ENCODE results near the gene SEPTIN10. TPM values are rescaled to one million over a fixed set of nuclear protein-coding genes. Genes with fewer than 3 reads are reported as not detected.

The SEPTIN10 gene
- total RNA-seq, 2 donors from 2014 or later: 66.3 to 94.9 TPM

DNA sequence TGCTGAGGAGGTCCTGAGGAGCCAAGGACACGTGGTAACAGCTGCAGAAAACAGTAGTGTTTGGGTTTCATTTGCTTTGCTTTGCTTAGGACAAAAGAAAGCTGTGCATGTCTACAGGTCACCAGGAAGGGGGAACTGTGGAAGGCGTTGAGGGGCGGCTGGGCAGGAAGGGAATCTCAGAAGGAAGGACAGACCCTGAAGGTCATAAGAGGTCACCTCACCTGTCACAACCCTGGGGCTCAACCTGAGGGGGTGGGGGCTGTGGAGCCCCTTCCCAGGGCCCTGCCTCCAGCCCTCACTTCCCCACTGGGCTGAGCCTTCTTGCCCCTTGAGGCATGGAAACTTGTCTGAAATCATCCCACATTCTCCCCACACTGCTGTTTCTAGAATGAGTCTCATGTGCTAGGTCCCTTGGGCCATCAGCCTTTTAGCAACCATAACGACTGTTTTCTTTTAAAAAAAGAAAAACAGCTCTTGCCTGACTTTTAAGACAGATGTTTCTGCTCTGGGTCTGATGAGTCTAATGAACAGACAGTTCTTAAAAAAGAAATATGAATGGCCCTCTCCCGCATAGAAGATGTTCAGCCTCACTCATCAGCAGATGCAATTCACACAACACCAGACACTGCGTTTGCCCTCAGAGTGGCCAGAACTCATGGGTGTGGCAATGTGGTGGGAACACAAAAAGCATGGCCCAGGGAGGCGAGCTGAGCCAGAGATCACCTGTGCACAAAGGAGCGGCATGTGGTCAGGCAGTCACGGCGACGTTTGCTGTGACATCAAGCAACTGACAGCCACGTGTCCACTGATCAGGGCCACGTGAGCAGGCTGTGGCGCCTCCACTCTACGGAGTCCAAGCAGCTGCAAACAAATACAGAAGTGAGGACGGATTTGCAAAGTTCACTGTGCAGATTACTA lies 84.0 kb downstream of the SEPTIN10 start:
- TF ChIP-seq CTCF (IDR thresholded peaks at IDR 0.05): no peak
- no peak for TF ChIP-seq POLR2A (IDR thresholded peaks at IDR 0.05)
- TF ChIP-seq POLR2AphosphoS5 (IDR thresholded peaks at IDR 0.05): no peak

DNA sequence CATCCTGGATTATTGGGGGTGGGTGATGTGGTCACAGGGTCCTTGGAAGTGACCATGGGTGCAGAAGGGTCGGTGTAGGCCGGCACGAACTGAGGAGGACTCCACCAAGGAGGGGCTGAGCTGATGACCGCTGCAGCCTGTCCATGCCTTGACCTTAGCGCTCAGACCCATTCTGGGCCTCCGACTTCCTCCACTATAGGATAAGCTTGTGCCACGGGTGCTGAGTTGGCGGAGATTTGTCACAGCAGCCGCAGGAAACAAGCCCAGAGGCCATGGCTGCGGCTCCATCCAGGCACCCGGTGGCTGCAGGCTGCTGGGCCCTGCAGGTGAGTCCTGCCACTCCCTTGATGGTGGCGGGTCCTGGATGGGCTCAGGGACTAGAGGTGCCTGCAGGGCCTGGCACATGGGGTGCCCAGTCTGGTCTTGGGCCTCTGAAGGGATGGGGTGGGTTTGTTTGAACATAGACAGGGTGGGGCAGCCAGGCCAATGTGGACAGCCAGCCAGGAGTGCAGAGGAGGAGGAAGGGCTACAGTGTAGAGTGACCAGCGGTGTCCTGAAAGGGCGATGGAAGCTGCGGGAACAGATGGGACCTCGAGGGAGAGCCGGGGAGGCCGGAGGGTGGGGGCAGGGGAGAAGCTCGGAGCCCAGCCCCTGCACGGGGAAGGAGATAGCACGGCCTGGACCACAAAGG lies 84.8 kb downstream of the SEPTIN10 start:
- H3K4me1 ChIP-seq (replicated peaks): no peaks in the 10 kb centered on the region
- no peaks in the 10 kb centered on the region for H3K9me3 ChIP-seq
- no peak overlapping the region for H3K4me3 ChIP-seq
- no peaks in the 10 kb centered on the region for H3K27me3 ChIP-seq (replicated peaks; ENCODE audit: insufficient read depth)
- DNase-seq (ENCODE audit: low spot score): no peak
- intact Hi-C loops (cut with DNase I): no loop called here
- no peaks in the 10 kb centered on the region for H3K36me3 ChIP-seq
- no peak overlapping the region for H3K27ac ChIP-seq
- TF ChIP-seq POLR2A (IDR thresholded peaks at IDR 0.05) (no peak), CTCF (IDR thresholded peaks at IDR 0.05) (no peak), POLR2AphosphoS5 (IDR thresholded peaks at IDR 0.05) (no peak)
- WGBS: 96% methylated on average over 21 of the region's 21 CpGs

More for the DNA sequence above, 84.0 kb downstream of the SEPTIN10 start:
- Histone ChIP-seq H3K27me3 (replicated peaks; ENCODE audit: insufficient read depth) (no peaks in the 10 kb centered on the region), H3K9me3 (no peaks in the 10 kb centered on the region), H3K27ac (no peak overlapping the region), H3K36me3 (no peaks in the 10 kb centered on the region), H3K4me3 (no peak overlapping the region), H3K4me1 (replicated peaks) (no peaks in the 10 kb centered on the region)
- intact Hi-C loops (cut with DNase I): no loop called here
- no peak for DNase-seq (ENCODE audit: low spot score)
- WGBS: 62% methylated on average over 16 of the region's 16 CpGs

DNA sequence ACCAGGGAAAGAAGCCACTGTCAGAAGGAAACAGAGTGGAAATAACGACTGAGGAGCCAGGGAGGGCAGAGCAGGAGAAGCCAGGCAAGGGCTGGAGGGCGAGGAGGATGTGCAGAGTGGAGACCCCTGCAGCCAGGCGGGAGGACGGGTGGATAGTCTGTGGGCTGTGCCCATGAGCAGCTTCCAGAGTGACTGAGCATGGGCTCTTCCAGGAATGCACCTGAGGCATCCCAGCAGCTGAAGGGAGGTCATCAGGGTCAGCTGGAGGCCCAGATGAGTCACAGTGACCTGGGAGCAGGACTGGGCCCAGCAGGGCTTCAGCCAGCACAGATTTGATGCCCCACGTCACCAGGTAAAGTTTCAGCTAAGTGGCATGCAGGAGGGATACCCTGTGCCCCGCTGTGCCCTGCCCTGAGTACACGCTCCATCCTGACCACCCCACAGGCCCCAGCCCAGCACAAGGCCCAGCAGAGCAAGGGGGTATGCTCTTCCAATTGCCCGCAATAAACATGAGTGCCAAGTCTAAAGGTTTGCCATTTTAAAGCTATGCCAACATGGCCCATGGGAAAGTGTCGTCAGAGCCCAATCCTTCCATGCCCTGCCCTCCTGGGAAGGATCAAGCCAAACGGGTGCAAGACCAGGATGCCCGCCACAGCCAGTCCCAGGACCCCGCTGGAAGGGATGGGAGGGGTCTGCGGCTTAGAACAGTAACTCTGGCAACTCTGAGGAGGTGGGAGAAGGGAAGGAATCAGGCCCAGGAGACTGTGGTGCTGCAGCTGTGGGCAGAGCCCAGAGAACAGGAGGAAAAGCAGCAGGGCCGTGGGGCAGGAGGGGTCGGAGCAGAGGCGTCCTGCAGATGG lies 85.7 kb downstream of the SEPTIN10 start:
- Histone ChIP-seq H3K36me3 (no peaks in the 10 kb centered on the region), H3K4me1 (replicated peaks) (no peaks in the 10 kb centered on the region), H3K27me3 (replicated peaks; ENCODE audit: insufficient read depth) (no peaks in the 10 kb centered on the region), H3K4me3 (no peak overlapping the region), H3K9me3 (no peaks in the 10 kb centered on the region), H3K27ac (no peak overlapping the region)
- intact Hi-C loops (cut with DNase I): no loop called here
- DNase-seq (ENCODE audit: low spot score): no peak
- TF ChIP-seq CTCF (IDR thresholded peaks at IDR 0.05) (no peak), POLR2AphosphoS5 (IDR thresholded peaks at IDR 0.05) (no peak), POLR2A (IDR thresholded peaks at IDR 0.05) (no peak)
- 94% methylated on average over 16 of the region's 16 CpGs for WGBS

DNA sequence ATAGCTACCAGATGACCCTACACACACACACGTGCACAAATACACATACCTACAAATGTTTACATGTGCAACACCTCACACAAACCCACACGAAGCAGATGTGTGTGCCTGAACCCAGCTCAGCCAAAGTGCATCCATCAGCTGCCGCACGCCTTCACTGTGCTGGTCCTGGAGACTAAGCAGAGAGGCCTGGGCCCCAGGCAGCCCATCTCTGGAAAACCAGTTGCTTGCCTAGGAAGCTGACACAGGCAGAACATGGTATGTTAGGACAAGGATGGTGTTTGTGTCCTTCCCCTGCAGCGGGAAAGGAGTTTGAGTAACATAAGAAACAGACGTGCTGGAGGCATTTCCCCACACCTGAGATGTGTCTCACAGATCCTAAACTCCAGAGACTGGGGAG lies 86.7 kb downstream of the SEPTIN10 start:
- Histone ChIP-seq H3K4me1 (replicated peaks) (no peaks in the 10 kb centered on the region), H3K36me3 (no peaks in the 10 kb centered on the region), H3K4me3 (no peak overlapping the region), H3K9me3 (no peaks in the 10 kb centered on the region), H3K27ac (no peak overlapping the region), H3K27me3 (replicated peaks; ENCODE audit: insufficient read depth) (no peaks in the 10 kb centered on the region)
- WGBS: 92% methylated on average over 6 of the region's 6 CpGs
- no peak for TF ChIP-seq POLR2A (IDR thresholded peaks at IDR 0.05)
- no peak for TF ChIP-seq CTCF (IDR thresholded peaks at IDR 0.05)
- intact Hi-C loops (cut with DNase I): no loop called here
- no peak for DNase-seq (ENCODE audit: low spot score)
